Measurements from ENCODE around the gene DMXL2.
"Not testable (repeated sequence)": the region's sequence is repeated elsewhere in the genome, so short reads cannot be mapped to it uniquely, and the experiment has no call there.

DMXL2 gene

GRCh38 chr15:51483520-51483919 lies 139.1 kb downstream of the DMXL2 start:
- DNase-seq: no peak

GRCh38 chr15:51475736-51476135 lies 146.8 kb downstream of the DMXL2 start:
- no peak for DNase-seq

GRCh38 chr15:51470512-51470911 lies 152.1 kb downstream of the DMXL2 start:
- no peak for DNase-seq

- DNase-seq: no peak
Measured at GRCh38 chr15:51460796-51461195, 161.8 kb downstream of the DMXL2 start.

- no peak for DNase-seq
Measured at GRCh38 chr15:51450001-51450400, 172.6 kb downstream of the DMXL2 start.

GRCh38 chr15:51448622-51449399 lies 173.8 kb downstream of the DMXL2 start:
- DNase-seq: no peak

GRCh38 chr15:51447855-51448621 lies 174.5 kb downstream of the DMXL2 start:
- no peak for DNase-seq

GRCh38 chr15:51446029-51446744 lies 176.4 kb downstream of the DMXL2 start:
- not testable (repeated sequence) for DNase-seq

GRCh38 chr15:51444807-51445206 lies 177.8 kb downstream of the DMXL2 start:
- no peak for DNase-seq

GRCh38 chr15:51444112-51444511 lies 178.5 kb downstream of the DMXL2 start:
- DNase-seq: no peak

- DNase-seq: no peak
Measured at GRCh38 chr15:51443282-51443914, 179.2 kb downstream of the DMXL2 start.

GRCh38 chr15:51438526-51438925 lies 184.0 kb downstream of the DMXL2 start:
- no peak for DNase-seq

- DNase-seq: no peak
Measured at GRCh38 chr15:51425517-51426040, 197.0 kb downstream of the DMXL2 start.

- DNase-seq: no peak
Measured at GRCh38 chr15:51424780-51425179, 197.8 kb downstream of the DMXL2 start.

GRCh38 chr15:51423040-51423439 lies 199.5 kb downstream of the DMXL2 start:
- DNase-seq: not testable (repeated sequence)

GRCh38 chr15:51416129-51416528 lies 206.4 kb downstream of the DMXL2 start:
- no peak for DNase-seq

GRCh38 chr15:51414256-51414860 lies 208.2 kb downstream of the DMXL2 start:
- no peak for DNase-seq

GRCh38 chr15:51405693-51406523 lies 216.7 kb downstream of the DMXL2 start:
- DNase-seq: no peak

GRCh38 chr15:51403946-51404695 lies 218.4 kb downstream of the DMXL2 start:
- no peak for DNase-seq

- no peak for DNase-seq
Measured at GRCh38 chr15:51403072-51403878, 219.3 kb downstream of the DMXL2 start.

Measured in SHP77 treated with DMSO at 0.1 percent for 48 hours (cell line).